Stimulated activated CD4-positive, alpha-beta T cell treated with anti-CD3 and anti-CD28 coated beads, TNF-alpha, amount 100 ng/mL, for 1 hour (primary cell): ENCODE results near the gene SPINDOC.
"Not testable (repeated sequence)": the region's sequence is repeated elsewhere in the genome, so short reads cannot be mapped to it uniquely, and the experiment has no call there.

Source experiments
- DNase-seq, 3 donors: peaks; one replicate each; pipeline ENCODE4 v3.0.0-alpha.2; 2020; ENCODE audit warnings: low read depth in 3 of 3, low spot score in 1 of 3

Gene SPINDOC

GRCh38 chr11:63785823-63786222, 27.4 kb upstream of the SPINDOC start:
- DNase-seq = no peak

GRCh38 chr11:63791495-63792167, 21.6 kb upstream of the SPINDOC start:
- no peak for DNase-seq

GRCh38 chr11:63793161-63793560, 20.1 kb upstream of the SPINDOC start:
- DNase-seq = no peak

- DNase-seq = no peak
These were observed 18.2 kb upstream of the SPINDOC start for GRCh38 chr11:63795066-63795465.

- no peak for DNase-seq
These were observed 12.3 kb upstream of the SPINDOC start for GRCh38 chr11:63800921-63801320.

- DNase-seq = no peak
These were observed 10.4 kb upstream of the SPINDOC start for GRCh38 chr11:63802637-63803414.

GRCh38 chr11:63804259-63804658, 9.0 kb upstream of the SPINDOC start:
- no peak for DNase-seq

GRCh38 chr11:63805844-63806415, 7.3 kb upstream of the SPINDOC start:
- no peak for DNase-seq

GRCh38 chr11:63810383-63810782, 2.9 kb upstream of the SPINDOC start:
- not testable (repeated sequence) for DNase-seq

GRCh38 chr11:63811522-63811921, 1.7 kb upstream of the SPINDOC start:
- DNase-seq = no peak

GRCh38 chr11:63813563-63814382, 517 bp downstream of the SPINDOC start:
- no peak for DNase-seq

GRCh38 chr11:63814383-63814736, 1.1 kb downstream of the SPINDOC start:
- DNase-seq = no peak

- DNase-seq = no peak
These were observed 2.9 kb downstream of the SPINDOC start for GRCh38 chr11:63816166-63816565.

GRCh38 chr11:63816732-63817131, 3.5 kb downstream of the SPINDOC start:
- no peak for DNase-seq

GRCh38 chr11:63817758-63818498, 4.7 kb downstream of the SPINDOC start:
- no peak for DNase-seq

GRCh38 chr11:63818609-63819008, 5.4 kb downstream of the SPINDOC start:
- DNase-seq = no peak

- DNase-seq = no peak
These were observed 8.2 kb downstream of the SPINDOC start for GRCh38 chr11:63821411-63821810.

GRCh38 chr11:63826471-63827190, 13.4 kb downstream of the SPINDOC start:
- no peak for DNase-seq

- DNase-seq = no peak
These were observed 16.7 kb downstream of the SPINDOC start for GRCh38 chr11:63829823-63830489.

GRCh38 chr11:63831326-63831725, 18.1 kb downstream of the SPINDOC start:
- no peak for DNase-seq
